GM11168 (cell line): ENCODE measurements around the gene CCR2.
"Not testable (repeated sequence)": the region's sequence is repeated elsewhere in the genome, so short reads cannot be mapped to it uniquely, and the experiment has no call there.

Experiments used
- in situ Hi-C: fragments of 300-500 bp; cut with MboI; formaldehyde crosslinking; loops from one replicate; pipeline ENCODE4 v1.12.0; 2022; ENCODE audit warnings: low sequenced_read_pairs; ENCODE audit not compliant: unreplicated experiment

CCR2 gene

GRCh38 chr3:46353647-46354410 is at the start of gene CCR2:
Gene CCR2 (plus strand): TSS chr3:46354111. CDS start chr3:46357528, 3,417 bp downstream.
- in situ Hi-C loops, result no loop called here

- in situ Hi-C loops, result no loop called here
Measured at GRCh38 chr3:46304739-46305138, 49.2 kb upstream of the CCR2 start.

- in situ Hi-C loops, result no loop called here
Measured at GRCh38 chr3:46312991-46313390, 40.9 kb upstream of the CCR2 start.

GRCh38 chr3:46314517-46314916 is 39.4 kb upstream of the CCR2 start:
- in situ Hi-C loops, result no loop called here

- in situ Hi-C loops, result no loop called here
Measured at GRCh38 chr3:46316206-46316605, 37.7 kb upstream of the CCR2 start.

GRCh38 chr3:46318207-46318927 is 35.5 kb upstream of the CCR2 start:
- in situ Hi-C loops, result no loop called here

- in situ Hi-C loops, result no loop called here
Measured at GRCh38 chr3:46321461-46322104, 32.3 kb upstream of the CCR2 start.

- in situ Hi-C loops, result no loop called here
Measured at GRCh38 chr3:46324036-46324435, 29.9 kb upstream of the CCR2 start.

GRCh38 chr3:46325645-46326300 is 28.1 kb upstream of the CCR2 start:
- in situ Hi-C loops, result no loop called here

- in situ Hi-C loops, result not testable (repeated sequence)
Measured at GRCh38 chr3:46330676-46331075, 23.2 kb upstream of the CCR2 start.

- in situ Hi-C loops, result no loop called here
Measured at GRCh38 chr3:46334741-46335478, 19.0 kb upstream of the CCR2 start.

GRCh38 chr3:46335541-46335940 is 18.4 kb upstream of the CCR2 start:
- in situ Hi-C loops, result no loop called here

GRCh38 chr3:46337911-46338310 is 16.0 kb upstream of the CCR2 start:
- in situ Hi-C loops, result no loop called here

GRCh38 chr3:46338840-46339239 is 15.1 kb upstream of the CCR2 start:
- in situ Hi-C loops, result no loop called here

GRCh38 chr3:46344476-46344875 is 9.4 kb upstream of the CCR2 start:
- in situ Hi-C loops, result no loop called here

GRCh38 chr3:46348823-46349482 is 5.0 kb upstream of the CCR2 start:
- in situ Hi-C loops, result no loop called here

GRCh38 chr3:46349484-46350261 is 4.2 kb upstream of the CCR2 start:
- in situ Hi-C loops, result no loop called here

GRCh38 chr3:46350262-46350565 is 3.7 kb upstream of the CCR2 start:
- in situ Hi-C loops, result no loop called here

- in situ Hi-C loops, result no loop called here
Measured at GRCh38 chr3:46351646-46352045, 2.3 kb upstream of the CCR2 start.
